Nephron progenitor cell (in vitro differentiated cells): ENCODE data around the gene FBXO36.

Experiments used
- DNase-seq: peaks from one replicate; pipeline ENCODE4 v3.0.0; 2021
- H3K27ac Mint-ChIP-seq: 2 replicates; pipeline ENCODE4 v1.8.0; 2021; ENCODE audit warnings: mild to moderate bottlenecking, moderate library complexity, mixed read lengths
- H3K27me3 Mint-ChIP-seq: 2 replicates; pipeline ENCODE4 v1.8.0; 2021; ENCODE audit warnings: mild to moderate bottlenecking, low read depth, mixed read lengths; ENCODE audit not compliant: poor library complexity
- H3K36me3 Mint-ChIP-seq: 2 replicates; pipeline ENCODE4 v1.8.0; 2021; ENCODE audit warnings: low read depth, mixed read lengths
- H3K4me1 Mint-ChIP-seq: 2 replicates; pipeline ENCODE4 v1.8.0; 2021; ENCODE audit warnings: mixed read lengths
- H3K4me3 Mint-ChIP-seq: 2 replicates; pipeline ENCODE4 v1.8.0; 2021; ENCODE audit warnings: mild to moderate bottlenecking, moderate library complexity, mixed read lengths
- H3K9me3 Mint-ChIP-seq: 2 replicates; pipeline ENCODE4 v1.8.0; 2021; ENCODE audit warnings: mild to moderate bottlenecking, moderate library complexity, mixed read lengths
- TF ChIP-seq, protein P1 (sequence below): fragments of 200-600 bp; sonication (generic); IDR thresholded peaks from 2 replicates; pipeline ENCODE4 v1.5.0; 2021; ENCODE audit warnings: antibody characterized with exemption

FBXO36 gene

DNA sequence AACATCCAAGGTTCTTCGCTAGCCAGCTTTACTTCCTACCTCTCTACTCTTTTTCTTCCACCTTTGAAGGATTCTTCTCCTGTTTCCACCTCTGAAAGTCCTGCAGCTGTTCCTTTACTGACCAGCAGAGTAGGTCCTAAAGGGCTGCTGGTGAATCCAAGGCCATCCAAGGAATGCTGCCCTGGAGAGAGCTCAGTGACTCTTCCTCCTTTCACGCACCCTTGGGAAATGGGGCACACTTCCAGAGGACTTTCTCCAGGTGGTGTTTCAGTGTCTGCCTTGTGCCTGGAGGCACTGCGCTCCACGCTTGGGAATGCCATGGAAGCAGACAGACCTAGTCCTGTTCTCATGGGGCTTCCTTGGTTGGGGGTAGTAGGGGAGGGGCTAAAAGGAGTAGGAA, 101.0 kb downstream of the FBXO36 start:
- Mint-ChIP-seq H3K27me3 (peaks cover 6% of the 10 kb centered on the region), H3K4me1 (no peaks in the 10 kb centered on the region), H3K36me3 (no peaks in the 10 kb centered on the region), H3K27ac (no peak overlapping the region), H3K4me3 (no peak overlapping the region), H3K9me3 (no peaks in the 10 kb centered on the region)
- TF ChIP-seq, protein P1, sequence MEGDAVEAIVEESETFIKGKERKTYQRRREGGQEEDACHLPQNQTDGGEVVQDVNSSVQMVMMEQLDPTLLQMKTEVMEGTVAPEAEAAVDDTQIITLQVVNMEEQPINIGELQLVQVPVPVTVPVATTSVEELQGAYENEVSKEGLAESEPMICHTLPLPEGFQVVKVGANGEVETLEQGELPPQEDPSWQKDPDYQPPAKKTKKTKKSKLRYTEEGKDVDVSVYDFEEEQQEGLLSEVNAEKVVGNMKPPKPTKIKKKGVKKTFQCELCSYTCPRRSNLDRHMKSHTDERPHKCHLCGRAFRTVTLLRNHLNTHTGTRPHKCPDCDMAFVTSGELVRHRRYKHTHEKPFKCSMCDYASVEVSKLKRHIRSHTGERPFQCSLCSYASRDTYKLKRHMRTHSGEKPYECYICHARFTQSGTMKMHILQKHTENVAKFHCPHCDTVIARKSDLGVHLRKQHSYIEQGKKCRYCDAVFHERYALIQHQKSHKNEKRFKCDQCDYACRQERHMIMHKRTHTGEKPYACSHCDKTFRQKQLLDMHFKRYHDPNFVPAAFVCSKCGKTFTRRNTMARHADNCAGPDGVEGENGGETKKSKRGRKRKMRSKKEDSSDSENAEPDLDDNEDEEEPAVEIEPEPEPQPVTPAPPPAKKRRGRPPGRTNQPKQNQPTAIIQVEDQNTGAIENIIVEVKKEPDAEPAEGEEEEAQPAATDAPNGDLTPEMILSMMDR = no peak
- DNase-seq = no peak

DNA sequence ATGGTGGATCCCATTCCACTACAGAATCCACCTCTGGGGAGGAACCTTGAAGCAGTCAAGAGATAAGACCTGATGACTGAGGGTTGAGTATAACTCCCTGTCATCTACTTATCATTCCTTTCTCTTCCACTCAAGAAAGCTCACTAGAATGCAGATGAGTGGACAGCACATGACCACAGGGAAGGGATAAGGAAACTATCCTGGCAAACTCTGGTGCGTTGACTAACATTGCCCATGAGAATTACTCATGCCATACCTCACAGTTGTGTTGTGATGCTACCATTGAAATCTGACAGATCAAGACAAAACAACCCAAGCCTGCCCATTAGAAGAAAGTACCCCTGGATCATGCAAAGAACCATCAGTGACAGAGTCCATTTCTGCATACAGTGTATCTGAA, 119.9 kb downstream of the FBXO36 start:
- H3K36me3 Mint-ChIP-seq = peaks cover 9% of the 10 kb centered on the region
- no peaks in the 10 kb centered on the region for H3K4me1 Mint-ChIP-seq
- no peak for DNase-seq
- TF ChIP-seq, protein P1 = no peak
- H3K4me3 Mint-ChIP-seq = no peak overlapping the region
- H3K9me3 Mint-ChIP-seq = no peaks in the 10 kb centered on the region
- peaks cover 15% of the 10 kb centered on the region for H3K27me3 Mint-ChIP-seq
- H3K27ac Mint-ChIP-seq = no peak overlapping the region

- DNase-seq = no peak
- no peak overlapping the region for H3K27ac Mint-ChIP-seq
- no peaks in the 10 kb centered on the region for H3K4me1 Mint-ChIP-seq
- H3K36me3 Mint-ChIP-seq = peaks cover 9% of the 10 kb centered on the region
- TF ChIP-seq, protein P1 = no peak
- no peaks in the 10 kb centered on the region for H3K9me3 Mint-ChIP-seq
- peaks cover 16% of the 10 kb centered on the region for H3K27me3 Mint-ChIP-seq
- no peak overlapping the region for H3K4me3 Mint-ChIP-seq
Measured at GRCh38 chr2:230043025-230043424, 120.7 kb downstream of the FBXO36 start.

GRCh38 chr2:230043461-230043860, 121.2 kb downstream of the FBXO36 start:
- DNase-seq = no peak
- Mint-ChIP-seq H3K4me3 (no peak overlapping the region), H3K36me3 (peaks cover 9% of the 10 kb centered on the region), H3K9me3 (no peaks in the 10 kb centered on the region), H3K27me3 (peaks cover 16% of the 10 kb centered on the region), H3K4me1 (no peaks in the 10 kb centered on the region), H3K27ac (no peak overlapping the region)
- TF ChIP-seq, protein P1 = no peak

GRCh38 chr2:230046491-230046890, 124.2 kb downstream of the FBXO36 start:
- H3K36me3 Mint-ChIP-seq = peaks cover 9% of the 10 kb centered on the region
- no peaks in the 10 kb centered on the region for H3K9me3 Mint-ChIP-seq
- no peak for DNase-seq
- H3K27ac Mint-ChIP-seq = no peak overlapping the region
- TF ChIP-seq, protein P1 = no peak
- peaks cover 13% of the 10 kb centered on the region for H3K27me3 Mint-ChIP-seq
- no peaks in the 10 kb centered on the region for H3K4me1 Mint-ChIP-seq
- H3K4me3 Mint-ChIP-seq = no peak overlapping the region

DNA sequence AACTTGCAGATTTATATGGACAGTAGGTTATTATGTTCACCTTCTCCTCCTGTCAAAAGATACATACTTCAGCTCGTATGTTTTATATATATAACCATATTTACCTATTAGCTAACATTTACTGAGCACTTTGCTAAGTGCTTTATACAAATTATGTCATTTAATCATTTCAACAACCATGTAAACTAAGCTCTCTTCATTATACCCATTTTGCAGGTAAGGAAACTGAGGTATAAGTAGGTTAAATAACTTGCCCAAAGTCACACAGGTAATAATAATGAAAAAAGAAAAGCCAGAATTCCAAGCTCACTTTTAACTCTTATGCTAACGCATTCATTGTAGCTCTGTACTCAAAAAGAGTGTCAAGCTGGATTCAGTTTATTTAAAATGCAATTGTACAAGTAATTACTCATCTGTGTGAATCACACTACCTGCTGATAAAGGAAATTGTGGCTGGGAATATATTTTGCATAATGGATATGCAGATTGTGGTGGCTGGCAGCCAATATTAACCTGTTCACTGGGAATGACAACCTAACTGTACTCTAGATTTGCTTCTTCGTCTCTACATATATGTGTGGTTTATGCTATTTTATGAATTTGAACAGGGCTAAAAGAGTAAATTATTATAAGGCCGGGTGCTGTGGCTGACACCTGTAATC, 125.8 kb downstream of the FBXO36 start:
- DNase-seq = no peak
- Mint-ChIP-seq H3K9me3 (no peaks in the 10 kb centered on the region), H3K27ac (no peak overlapping the region), H3K4me1 (no peaks in the 10 kb centered on the region), H3K36me3 (peaks cover 9% of the 10 kb centered on the region), H3K27me3 (peaks cover 8% of the 10 kb centered on the region), H3K4me3 (no peak overlapping the region)
- TF ChIP-seq, protein P1 = no peak
